OCI-LY3 (cell line): ENCODE results near the gene NUP153.
A peak's percentile ranks its signal among the peaks of the same experiment; 100 is the strongest.
"Not testable (repeated sequence)": the region's sequence is repeated elsewhere in the genome, so short reads cannot be mapped to it uniquely, and the experiment has no call there.

Experiments
- H2AFZ ChIP-seq: fragments of 200-600, 300-600 bp; shearing (Covaris generic); 2 replicates; pipeline ENCODE4 v1.6.0; 2014; ENCODE audit warnings: antibody characterized with exemption, low read depth, low read length
- H3K27ac ChIP-seq: fragments of 200-600, 300-600 bp; sonication (generic); 2 replicates; pipeline ENCODE4 v1.5.1; 2014; ENCODE audit warnings: mild to moderate bottlenecking, low read length, moderate library complexity, mixed read lengths
- H3K27me3 ChIP-seq: fragments of 200-600, 300-600 bp; sonication (generic); 2 replicates; pipeline ENCODE4 v1.6.1; 2014; ENCODE audit warnings: low read depth, low read length, mixed read lengths
- H3K36me3 ChIP-seq: fragments of 200-600, 300-600 bp; sonication (generic); replicated peaks from 2 replicates; pipeline ENCODE3; 2014; ENCODE audit warnings: low read depth, low read length, mixed read lengths
- H3K4me1 ChIP-seq: fragments of 300-600, 200-600 bp; sonication (generic); 2 replicates; pipeline ENCODE4 v1.6.1; 2014; ENCODE audit warnings: low read length, mixed read lengths
- H3K4me2 ChIP-seq: fragments of 200-600, 300-600 bp; sonication (generic); 2 replicates; pipeline ENCODE4 v1.6.1; 2014; ENCODE audit warnings: low read length, mixed read lengths
- H3K4me3 ChIP-seq: fragments of 300-600, 200-600 bp; sonication (generic); 2 replicates; pipeline ENCODE4 v1.5.1; 2014; ENCODE audit warnings: antibody characterized with exemption, mild to moderate bottlenecking, low read length, moderate library complexity
- H3K79me2 ChIP-seq: fragments of 300-600, 200-600 bp; shearing (Covaris generic); 2 replicates; pipeline ENCODE4 v1.6.1; 2014; ENCODE audit warnings: mild to moderate bottlenecking, low read length, mixed read lengths
- H3K9ac ChIP-seq: fragments of 300-600, 200-600 bp; shearing (Covaris generic); 2 replicates; pipeline ENCODE4 v1.6.0; 2014; ENCODE audit warnings: mild to moderate bottlenecking, low read length, moderate library complexity
- H3K9me3 ChIP-seq: fragments of 200-600, 300-600 bp; shearing (Covaris generic); 2 replicates; pipeline ENCODE4 v1.6.1; 2014; ENCODE audit warnings: low read length, mixed read lengths; ENCODE audit not compliant: insufficient read depth
- H4K20me1 ChIP-seq: fragments of 200-600, 300-600 bp; sonication (generic); 2 replicates; pipeline ENCODE4 v1.6.1; 2016; ENCODE audit warnings: low read length, mixed read lengths; ENCODE audit not compliant: insufficient read depth
- EZH2phosphoT487 ChIP-seq: fragments of 200-600 bp; shearing (Covaris generic); IDR thresholded peaks from 2 replicates; pipeline ENCODE4 v1.6.1; 2018; ENCODE audit warnings: antibody characterized with exemption, mixed run types, low read depth
- TF ChIP-seq, protein P1 (sequence below): fragments of 200-600, 300-600 bp; sonication (generic); IDR thresholded peaks from 2 replicates; pipeline ENCODE4 v1.5.1; 2014; ENCODE audit warnings: antibody characterized with exemption, low read length, low read depth

Gene NUP153

DNA sequence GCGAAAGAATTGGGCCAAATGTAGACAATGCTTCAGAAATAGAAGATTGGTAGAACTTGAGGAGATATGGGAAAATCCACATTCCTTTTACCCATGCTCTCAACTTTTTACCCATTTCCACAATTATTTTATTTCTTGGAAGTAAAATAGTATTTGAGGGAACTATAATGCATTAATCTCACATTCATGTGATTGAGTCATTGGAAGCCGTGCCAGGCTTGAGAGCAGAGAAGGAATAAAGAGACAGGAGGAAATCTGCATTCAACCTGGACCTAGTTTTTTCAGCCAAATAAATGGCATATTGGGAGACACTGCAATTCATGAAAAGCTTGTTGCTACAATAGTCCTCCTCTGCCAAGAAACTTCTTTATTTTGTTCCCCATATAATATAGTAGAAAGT lies 2.8 kb upstream of the NUP153 start:
- H3K4me3 ChIP-seq, result no peak overlapping the region
- H3K4me2 ChIP-seq, result no peak overlapping the region
- no peaks in the 10 kb centered on the region for H4K20me1 ChIP-seq
- peaks cover 29% of the 10 kb centered on the region for H3K79me2 ChIP-seq
- H2AFZ ChIP-seq, result no peak overlapping the region
- H3K4me1 ChIP-seq, result peaks cover 5% of the 10 kb centered on the region; the same call in 1 of the 2 replicates
- H3K9me3 ChIP-seq, result no peaks in the 10 kb centered on the region
- H3K36me3 ChIP-seq, result peaks cover 2% of the 10 kb centered on the region
- no peak overlapping the region for H3K9ac ChIP-seq
- H3K27me3 ChIP-seq, result no peaks in the 10 kb centered on the region
- TF ChIP-seq, protein P1, sequence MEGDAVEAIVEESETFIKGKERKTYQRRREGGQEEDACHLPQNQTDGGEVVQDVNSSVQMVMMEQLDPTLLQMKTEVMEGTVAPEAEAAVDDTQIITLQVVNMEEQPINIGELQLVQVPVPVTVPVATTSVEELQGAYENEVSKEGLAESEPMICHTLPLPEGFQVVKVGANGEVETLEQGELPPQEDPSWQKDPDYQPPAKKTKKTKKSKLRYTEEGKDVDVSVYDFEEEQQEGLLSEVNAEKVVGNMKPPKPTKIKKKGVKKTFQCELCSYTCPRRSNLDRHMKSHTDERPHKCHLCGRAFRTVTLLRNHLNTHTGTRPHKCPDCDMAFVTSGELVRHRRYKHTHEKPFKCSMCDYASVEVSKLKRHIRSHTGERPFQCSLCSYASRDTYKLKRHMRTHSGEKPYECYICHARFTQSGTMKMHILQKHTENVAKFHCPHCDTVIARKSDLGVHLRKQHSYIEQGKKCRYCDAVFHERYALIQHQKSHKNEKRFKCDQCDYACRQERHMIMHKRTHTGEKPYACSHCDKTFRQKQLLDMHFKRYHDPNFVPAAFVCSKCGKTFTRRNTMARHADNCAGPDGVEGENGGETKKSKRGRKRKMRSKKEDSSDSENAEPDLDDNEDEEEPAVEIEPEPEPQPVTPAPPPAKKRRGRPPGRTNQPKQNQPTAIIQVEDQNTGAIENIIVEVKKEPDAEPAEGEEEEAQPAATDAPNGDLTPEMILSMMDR, result no peak
- no peak for TF ChIP-seq EZH2phosphoT487
- H3K27ac ChIP-seq, result no peak overlapping the region

DNA sequence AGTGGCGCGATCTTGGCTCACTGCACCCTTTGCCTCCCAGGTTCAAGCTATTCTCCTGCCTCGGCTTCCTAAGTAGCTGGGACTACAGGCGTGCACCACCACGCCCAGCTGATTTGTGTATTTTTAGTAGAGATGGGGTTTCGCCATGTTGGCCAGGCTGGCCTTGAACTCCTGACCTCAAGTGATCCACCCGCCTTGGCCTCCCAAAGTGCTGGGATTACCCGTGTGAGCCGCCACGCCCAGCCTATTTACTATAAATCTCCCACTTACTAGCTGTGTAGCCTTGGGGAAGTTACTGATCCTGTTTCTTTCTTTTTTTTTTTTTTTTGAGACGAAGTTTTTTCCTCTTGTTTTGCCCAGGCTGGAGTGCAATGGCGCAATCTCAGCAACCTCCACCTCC lies 1.3 kb upstream of the NUP153 start:
- H2AFZ ChIP-seq, H3K27ac ChIP-seq, H3K4me2 ChIP-seq: not testable (repeated sequence)

DNA sequence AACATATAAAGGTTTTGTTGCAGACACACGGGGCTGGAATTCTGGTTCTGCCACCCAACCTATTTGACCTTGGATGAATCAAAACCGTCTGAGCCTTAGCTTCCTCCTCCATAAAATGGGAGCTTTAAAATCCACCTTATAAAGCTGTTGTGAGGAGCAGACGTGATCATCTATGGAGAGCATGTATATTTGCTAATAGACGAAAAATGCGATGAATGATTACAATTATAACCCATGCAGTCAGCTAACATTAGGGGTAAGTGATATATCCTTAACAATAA lies 586 bp upstream of the NUP153 start:
- Histone ChIP-seq H3K9ac (peak overlapping the region; percentile 99), H3K9me3 (no peaks in the 10 kb centered on the region), H3K27ac (peak overlapping the region; percentile 51), H3K4me3 (peak overlapping the region; percentile 97), H3K27me3 (no peaks in the 10 kb centered on the region), H3K36me3 (peaks cover 11% of the 10 kb centered on the region), H3K79me2 (peaks cover 50% of the 10 kb centered on the region), H3K4me2 (peak overlapping the region; percentile 80), H3K4me1 (peaks cover 23% of the 10 kb centered on the region), H4K20me1 (peaks cover 9% of the 10 kb centered on the region), H2AFZ (peak overlapping the region; percentile 81)
- TF ChIP-seq EZH2phosphoT487, result no peak

More for the DNA sequence above, 1.3 kb upstream of the NUP153 start:
- not testable (repeated sequence) for H3K9ac ChIP-seq, H3K4me3 ChIP-seq, H4K20me1 ChIP-seq, H3K36me3 ChIP-seq, H3K27me3 ChIP-seq, H3K9me3 ChIP-seq
- H3K4me1 ChIP-seq, result peaks cover 17% of the 10 kb centered on the region
- H3K79me2 ChIP-seq, result peaks cover 43% of the 10 kb centered on the region

DNA sequence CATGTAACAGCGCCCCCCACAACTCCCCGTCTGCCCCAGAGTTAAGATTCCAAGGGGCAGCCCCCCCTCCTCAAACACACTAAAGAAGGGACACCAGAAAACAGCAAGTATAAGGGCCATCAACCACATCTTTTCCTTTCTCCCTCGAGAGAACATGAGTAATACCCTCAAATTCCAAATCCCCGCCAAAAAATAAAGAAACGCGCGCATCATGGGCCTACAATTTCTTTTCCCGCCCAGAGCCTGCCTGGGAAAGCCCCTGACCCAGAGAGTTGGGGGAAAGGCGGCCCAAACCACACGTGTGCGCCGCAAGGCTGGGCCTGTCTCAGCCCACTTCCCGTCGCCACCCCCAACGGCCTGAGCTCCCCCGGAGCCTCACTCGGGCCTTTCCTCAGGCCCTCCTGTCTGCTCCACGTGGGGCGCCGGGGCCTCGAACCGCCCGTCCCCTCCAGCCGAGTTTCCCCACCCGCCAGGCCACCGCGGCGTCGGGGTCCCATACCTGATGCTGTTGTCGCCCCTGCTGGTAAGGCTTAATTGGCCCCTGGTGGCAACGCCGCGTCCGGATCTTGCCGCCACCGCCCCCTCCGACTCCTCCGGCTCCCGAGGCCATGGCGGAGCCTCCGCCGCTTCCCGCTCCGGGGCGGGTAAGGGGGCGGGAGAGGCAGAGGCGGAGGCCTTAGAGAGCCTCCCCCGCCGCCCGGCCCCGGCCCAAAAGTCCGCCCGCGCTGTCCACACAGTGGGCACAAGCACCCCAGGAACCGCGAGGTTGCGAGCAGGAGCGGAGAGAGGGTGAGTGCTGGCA lies 746 bp downstream of the NUP153 start:
- Histone ChIP-seq H3K36me3 (peaks cover 11% of the 10 kb centered on the region), H4K20me1 (peaks cover 18% of the 10 kb centered on the region), H3K9me3 (no peaks in the 10 kb centered on the region), H3K27me3 (no peaks in the 10 kb centered on the region), H2AFZ (no peak overlapping the region), H3K4me1 (peaks cover 30% of the 10 kb centered on the region), H3K27ac (peak overlapping the region; percentile 97), H3K9ac (peak overlapping the region; percentile 99), H3K4me2 (peak overlapping the region; percentile 48), H3K4me3 (peak overlapping the region; percentile 97), H3K79me2 (peaks cover 64% of the 10 kb centered on the region)
- TF ChIP-seq EZH2phosphoT487, result no peak
- TF ChIP-seq, protein P1, result peak; percentile 44

DNA sequence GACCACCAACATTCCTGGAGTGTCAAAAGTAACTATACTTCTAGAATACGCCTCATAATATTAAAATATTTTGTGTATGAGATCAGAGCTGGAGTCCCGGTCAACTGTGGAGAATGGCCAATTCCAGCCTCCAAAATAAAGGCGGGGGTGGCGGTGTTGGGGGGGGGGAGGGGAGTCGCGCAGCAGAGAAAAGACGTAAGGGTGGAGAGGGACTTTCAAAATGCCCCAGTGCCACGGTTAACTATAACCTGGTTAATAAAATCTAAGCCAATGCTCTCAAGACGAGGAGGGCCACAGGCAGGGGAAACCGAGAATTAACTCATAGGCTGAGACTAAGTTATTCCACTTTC lies 1.3 kb downstream of the NUP153 start:
- TF ChIP-seq, protein P1, result no peak
- TF ChIP-seq EZH2phosphoT487, result no peak
- H3K4me1 ChIP-seq, result peaks cover 30% of the 10 kb centered on the region
- peak overlapping the region; percentile 48 for H3K4me2 ChIP-seq
- H2AFZ ChIP-seq, result no peak overlapping the region
- H3K9ac ChIP-seq, result peak overlapping the region; percentile 99
- H3K79me2 ChIP-seq, result peaks cover 69% of the 10 kb centered on the region
- H3K27me3 ChIP-seq, result no peaks in the 10 kb centered on the region
- H3K27ac ChIP-seq, result peak overlapping the region; percentile 97
- H4K20me1 ChIP-seq, result peaks cover 23% of the 10 kb centered on the region
- H3K36me3 ChIP-seq, result peaks cover 15% of the 10 kb centered on the region
- H3K9me3 ChIP-seq, result no peaks in the 10 kb centered on the region
- H3K4me3 ChIP-seq, result peak overlapping the region; percentile 97
